HG03064 (cell line): ENCODE results near the gene ANP32D.
"Not testable (repeated sequence)": the region's sequence is repeated elsewhere in the genome, so short reads cannot be mapped to it uniquely, and the experiment has no call there.

Experiments used
- ATAC-seq: cut with Tn5 transposase; IDR thresholded peaks from one replicate; pipeline ENCODE4 v1.9.1; 2021; ENCODE audit warnings: low read depth; ENCODE audit not compliant: unreplicated experiment

Gene ANP32D

GRCh38 chr12:48489456-48489855, 17.1 kb downstream of the ANP32D start:
- ATAC-seq: not testable (repeated sequence)

- ATAC-seq: not testable (repeated sequence)
Measured at GRCh38 chr12:48500281-48500680, 27.9 kb downstream of the ANP32D start.

GRCh38 chr12:48506836-48507235, 34.5 kb downstream of the ANP32D start:
- not testable (repeated sequence) for ATAC-seq

- ATAC-seq: no peak
Measured at GRCh38 chr12:48508987-48509386, 36.6 kb downstream of the ANP32D start.

GRCh38 chr12:48510111-48510510, 37.8 kb downstream of the ANP32D start:
- ATAC-seq: no peak

GRCh38 chr12:48512855-48513254, 40.5 kb downstream of the ANP32D start:
- no peak for ATAC-seq

GRCh38 chr12:48514728-48515127, 42.4 kb downstream of the ANP32D start:
- ATAC-seq: no peak

- not testable (repeated sequence) for ATAC-seq
Measured at GRCh38 chr12:48520381-48520780, 48.0 kb downstream of the ANP32D start.
